Pericardium fibroblast (primary cell): Measurements from ENCODE around the gene ANKRD23. TPM values are rescaled to one million over a fixed set of nuclear protein-coding genes. Genes with fewer than 3 reads are reported as not detected.

Experiments used
- total RNA-seq: library from RNA; depleted of rRNA; stranded (reverse); fragments of >200 nt; gene quantifications from 2 replicates; pipeline ENCODE4 v1.2.3, GENCODE V29; 2015

Gene ANKRD23
- total RNA-seq: 1.4 and 2.7 TPM in 2 replicates

DNA sequence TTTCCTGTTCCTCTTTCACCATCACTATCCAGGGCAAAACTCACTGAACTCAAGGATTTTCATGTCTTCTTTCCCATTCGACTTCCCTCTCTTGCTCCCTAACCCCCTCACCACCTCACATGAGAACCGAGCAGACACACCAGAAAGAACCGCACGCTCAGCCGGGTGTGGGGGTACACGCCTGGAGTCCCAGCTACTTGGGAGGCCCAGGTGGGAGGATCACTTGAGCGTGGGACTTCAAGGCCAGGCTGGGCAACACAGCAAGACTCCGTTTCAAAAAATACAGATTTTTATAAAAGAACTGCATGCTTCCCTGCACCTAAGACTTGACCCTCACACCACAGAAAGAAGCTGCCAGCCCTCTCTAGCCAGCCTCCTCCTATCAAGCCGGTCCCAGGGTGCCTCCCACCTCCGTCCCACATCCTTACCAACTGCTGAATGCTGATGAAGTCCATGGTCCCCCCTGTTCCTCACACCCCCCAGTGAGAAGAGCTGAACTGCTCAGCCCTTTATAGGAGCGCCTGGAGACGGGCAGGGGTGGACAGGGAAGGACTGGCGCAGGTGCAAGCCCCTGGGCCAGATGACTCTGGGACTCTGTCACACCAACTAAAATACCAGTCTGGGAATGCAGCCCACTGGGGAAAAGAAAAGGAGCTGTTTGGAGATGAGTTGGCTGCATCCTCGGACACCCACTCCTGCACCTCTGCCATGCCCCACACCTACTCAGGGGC, at the start of gene ANKRD23:
Gene ANKRD23 (minus strand): TSS at position 484 of the 731 bp plus-strand sequence. CDS start 29 bp downstream, at position 455.

DNA sequence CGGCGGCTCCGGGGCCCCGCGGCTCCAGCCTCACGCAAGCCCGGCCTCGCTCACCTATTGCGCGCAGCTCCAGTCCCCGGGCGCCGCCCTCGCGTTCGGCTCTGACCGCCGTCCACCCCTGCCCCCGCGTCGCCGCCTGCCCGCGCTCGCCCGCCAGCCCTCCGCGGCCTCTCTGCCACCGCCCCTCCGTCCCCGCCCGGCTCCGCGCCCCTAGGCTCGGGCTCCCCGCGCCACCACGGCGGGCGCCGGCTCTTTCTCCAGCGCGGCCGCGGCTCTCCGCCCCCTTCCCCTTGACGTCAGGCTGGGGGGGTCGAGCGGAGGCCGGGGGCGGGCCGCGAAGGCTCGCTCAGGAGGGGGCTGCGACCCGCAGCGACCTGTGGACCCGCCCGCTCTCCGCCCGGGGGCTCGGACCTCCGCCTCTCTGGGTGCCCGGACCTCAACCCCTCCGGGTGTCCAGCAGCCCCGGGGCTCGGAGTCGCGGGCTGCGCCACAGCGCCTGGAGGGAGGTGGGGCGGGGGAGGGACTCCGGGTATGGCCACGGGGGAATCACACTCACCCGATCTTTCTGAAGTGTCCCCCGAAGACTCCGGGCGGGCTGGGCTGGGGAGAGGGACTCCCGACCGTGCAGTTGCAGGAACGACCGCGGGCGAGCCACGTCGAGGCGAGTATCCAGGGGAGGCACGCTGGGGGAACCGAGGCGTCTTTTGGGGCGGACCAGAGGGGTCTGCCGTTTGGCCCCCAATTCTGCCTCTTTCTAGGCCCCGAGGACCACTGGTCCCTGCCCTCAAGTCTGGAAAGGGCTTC, 26.2 kb upstream of the ANKRD23 start, which contains the start of gene SEMA4C:
Gene SEMA4C (minus strand): TSS at position 259 of the 804 bp plus-strand sequence. CDS start 2,194 bp downstream, outside the sequence.

DNA sequence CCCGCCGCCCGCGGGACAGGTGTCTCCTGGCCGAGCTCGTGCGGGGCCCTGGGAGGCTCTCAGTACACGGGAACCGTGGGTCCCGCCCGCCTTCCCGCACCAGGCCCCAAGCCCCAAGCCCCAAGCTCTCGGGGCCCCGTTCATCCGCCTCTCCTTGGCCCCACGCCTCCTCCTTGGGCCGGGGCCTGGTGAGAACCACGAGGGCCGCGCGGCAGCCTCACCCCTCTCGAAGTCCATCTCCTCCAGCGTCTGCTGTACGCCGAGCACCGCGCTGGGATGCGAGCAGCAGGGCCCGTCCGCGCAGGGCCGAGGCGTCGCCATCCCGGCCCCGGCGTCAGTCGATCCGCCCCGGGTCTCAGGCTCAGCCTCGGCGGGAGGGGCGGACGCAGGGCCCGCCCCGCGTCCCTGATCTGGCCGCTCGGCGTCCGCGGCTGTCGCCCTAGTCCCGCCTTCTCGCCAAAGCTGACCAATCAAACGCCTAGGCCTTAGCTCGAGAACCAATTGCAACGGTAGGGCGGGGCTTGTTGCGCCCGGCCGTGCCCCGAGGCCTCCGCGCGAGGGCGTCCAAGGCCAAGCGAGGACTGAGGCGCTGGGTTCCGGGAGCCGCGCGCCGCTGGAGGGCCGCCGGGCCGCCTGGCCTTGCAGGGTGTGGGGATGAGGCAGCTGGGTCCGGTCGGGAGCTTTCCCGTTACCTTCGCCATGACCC, 14.0 kb upstream of the ANKRD23 start, which contains the start of gene ANKRD39:
Gene ANKRD39 (minus strand): TSS at position 350 of the 706 bp plus-strand sequence. CDS start 29 bp downstream, at position 321.

DNA sequence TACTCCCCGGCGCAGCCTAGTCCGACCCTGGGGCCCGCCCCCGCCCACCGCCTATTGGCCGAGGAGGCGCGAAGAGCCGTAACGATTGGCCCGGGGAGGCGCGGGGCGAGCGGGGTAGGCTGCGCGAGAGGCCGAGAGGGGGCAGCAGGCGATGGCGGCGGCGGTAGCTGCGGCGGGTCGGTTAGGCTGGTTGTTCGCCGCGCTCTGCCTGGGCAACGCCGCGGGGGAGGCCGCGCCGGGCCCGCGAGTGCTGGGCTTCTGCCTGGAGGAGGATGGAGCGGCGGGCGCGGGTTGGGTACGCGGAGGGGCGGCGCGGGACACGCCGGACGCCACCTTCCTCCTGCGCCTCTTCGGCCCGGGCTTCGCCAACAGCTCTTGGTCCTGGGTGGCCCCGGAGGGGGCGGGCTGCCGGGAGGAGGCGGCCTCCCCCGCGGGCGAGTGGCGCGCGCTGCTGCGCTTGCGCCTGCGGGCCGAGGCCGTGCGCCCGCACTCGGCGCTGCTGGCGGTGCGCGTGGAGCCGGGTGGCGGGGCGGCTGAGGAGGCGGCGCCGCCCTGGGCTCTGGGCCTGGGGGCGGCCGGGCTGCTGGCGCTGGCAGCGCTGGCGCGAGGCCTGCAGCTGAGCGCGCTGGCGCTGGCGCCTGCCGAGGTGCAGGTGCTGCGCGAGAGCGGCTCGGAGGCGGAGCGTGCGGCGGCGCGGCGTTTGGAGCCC, 27.5 kb downstream of the ANKRD23 start, which contains the start of gene CNNM3:
Gene CNNM3 (plus strand): TSS at position 142 of the 709 bp plus-strand sequence. CDS start 10 bp downstream, at position 152.

Other genes with a start within 250 kb of the ANKRD23 start
- gene KANSL3, start 205.7 kb downstream of the ANKRD23 start, total RNA-seq: 24.6 and 26.3 TPM in 2 replicates
- under 0.01 TPM in 1 of 2 replicates, not detected in the other for gene FER1L5, start 201.3 kb downstream of the ANKRD23 start, total RNA-seq
- gene LMAN2L, start 104.0 kb downstream of the ANKRD23 start, total RNA-seq: 13.0 and 19.4 TPM in 2 replicates
- gene CNNM4, start 83.1 kb downstream of the ANKRD23 start, total RNA-seq: 2.5 and 3.3 TPM in 2 replicates
- 4.3 and 5.6 TPM in 2 replicates for gene CNNM3, start 27.8 kb downstream of the ANKRD23 start, total RNA-seq
- gene ANKRD39, start 14.0 kb upstream of the ANKRD23 start, total RNA-seq: 6.0 and 10.2 TPM in 2 replicates
- gene SEMA4C, start 26.1 kb upstream of the ANKRD23 start, total RNA-seq: 26.8 and 28.2 TPM in 2 replicates
- gene FAM178B, start 142.6 kb upstream of the ANKRD23 start, total RNA-seq: not detected in 2 replicates